ENCODE results near the gene SRRM4.

DNA sequence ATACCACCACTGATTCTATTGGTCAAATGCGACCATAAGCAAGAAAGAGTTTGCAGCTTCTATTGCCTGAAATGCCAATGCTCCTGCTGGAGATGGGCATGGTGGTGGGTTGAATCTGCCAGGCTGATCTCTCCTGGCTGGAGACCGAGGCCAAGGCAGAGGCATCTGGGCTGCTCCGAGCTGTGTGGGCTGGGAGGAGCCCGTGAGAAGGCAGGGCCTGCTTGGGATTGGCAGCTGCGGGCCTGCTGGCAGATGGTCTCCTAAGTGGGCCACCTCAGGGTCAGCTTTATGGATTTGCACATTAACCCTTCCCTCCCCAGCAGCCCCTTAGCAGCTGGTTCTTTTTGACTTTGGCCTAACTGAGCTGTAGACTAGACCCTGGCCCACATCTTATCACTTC is 25.4 kb downstream of the SRRM4 start:
- no peak for TF ChIP-seq CTCF (IDR thresholded peaks at IDR 0.05 in 8 of 11, conservative IDR thresholded peaks at IDR 0.05 in 3 of 11)
- TF ChIP-seq POLR2A (IDR thresholded peaks at IDR 0.05) = no peak
- TF ChIP-seq POLR2AphosphoS5 (IDR thresholded peaks at IDR 0.05) = no peak
